A549 (cell line): ENCODE results near the gene FUOM. TPM values are rescaled to one million over a fixed set of nuclear protein-coding genes. Genes with fewer than 3 reads are reported as not detected.
"Not testable (repeated sequence)": the region's sequence is repeated elsewhere in the genome, so short reads cannot be mapped to it uniquely, and the experiment has no call there.

ENCODE experiments used
- ATAC-seq, 2 experiments: fragments of 200-7000 bp in 1 of 2; fragments of >200 bp in 1 of 2; cut with Nextera tagmentation in 1 of 2; cut with Tn5 transposase in 1 of 2; 3 replicates each; pipeline versions ENCODE4 v1.8.0 to v1.9.1; 2018 to 2020; ENCODE audit warnings: mild to moderate bottlenecking in 1 of 2, moderate library complexity in 1 of 2
- CTCF ChIA-PET: fragments of 300-600 bp; sonication (Branson Sonifier 250); formaldehyde crosslinking; extraction: SDS; loops from one replicate; lab custom pipeline; 2021; ENCODE audit warnings: antibody characterized with exemption, inconsistent platforms; lab: Yijun Ruan, JAX
- POLR2A ChIA-PET: fragments of 350-600 bp; formaldehyde crosslinking; extraction: SDS; loops from one replicate; lab custom pipeline; 2021; ENCODE audit warnings: antibody characterized with exemption, inconsistent platforms; lab: Yijun Ruan, JAX
- DNase-seq, 2 experiments: peaks; one replicate each; pipeline versions ENCODE4 v3.0.0 to v3.0.0-alpha.2; 2011 to 2016; ENCODE audit warnings: low read depth in 1 of 2, low spot score in 1 of 2
- FAIRE-seq: peaks from 2 replicates; lab custom pipeline; 2011; peaks lifted over from hg19 to GRCh38; lab: Jason Lieb, UNC
- H3K27ac ChIP-seq, 2 experiments: fragments of >200 bp; sonication (Bioruptor Twin); formaldehyde crosslinking; 3 replicates each; pipeline ENCODE4 v1.5.1; 2016 to 2017
- H3K4me1 ChIP-seq: fragments of >200 bp; sonication (Bioruptor Twin); formaldehyde crosslinking; 3 replicates; pipeline ENCODE4 v1.6.1; 2016
- H3K4me2 ChIP-seq: fragments of >200 bp; sonication (Bioruptor Twin); formaldehyde crosslinking; 3 replicates; pipeline ENCODE4 v1.6.1; 2016
- H3K4me3 ChIP-seq: fragments of >200 bp; sonication (Bioruptor Twin); formaldehyde crosslinking; 3 replicates; pipeline ENCODE4 v1.5.1; 2016
- H3K9me3 ChIP-seq: fragments of >200 bp; sonication (Bioruptor Twin); formaldehyde crosslinking; 3 replicates; pipeline ENCODE4 v1.6.1; 2016
- ATOH8 ChIP-seq: fragments of 250-450 bp; sonication (Bioruptor Pico); IDR thresholded peaks from 2 replicates; pipeline ENCODE4 v1.5.0; 2020; ENCODE audit warnings: low read depth, mild to moderate bottlenecking, moderate library complexity
- CBX8 ChIP-seq: fragments of 200-600 bp; sonication (generic); IDR thresholded peaks from 2 replicates; pipeline ENCODE4 v1.6.1; 2016
- CTCF ChIP-seq: fragments of >200 bp; sonication (Bioruptor Twin); formaldehyde crosslinking; IDR thresholded peaks from 3 replicates; pipeline ENCODE4 v1.5.1; 2016
- EHF ChIP-seq: fragments of 250-450 bp; sonication (Bioruptor Pico); IDR thresholded peaks from 2 replicates; pipeline ENCODE4 v1.5.0; 2020; ENCODE audit warnings: mild to moderate bottlenecking
- ELK1 ChIP-seq: fragments of 150-350 bp; IDR thresholded peaks from 2 replicates; pipeline ENCODE4 v1.6.1; 2014; ENCODE audit warnings: low read depth, mild to moderate bottlenecking, low read length
- EP300 ChIP-seq, 2 experiments: fragments of >200 bp; sonication (Bioruptor Twin); formaldehyde crosslinking; IDR thresholded peaks; 2 replicates in 1 of 2; 3 replicates in 1 of 2; pipeline ENCODE4 v1.6.1; 2016 to 2017
- GATA3 ChIP-seq: IDR thresholded peaks from 2 replicates; pipeline ENCODE4 v1.6.1; 2012; ENCODE audit warnings: borderline replicate concordance
- HES2 ChIP-seq: fragments of >200 bp; sonication (Bioruptor Twin); formaldehyde crosslinking; IDR thresholded peaks from 2 replicates; pipeline ENCODE4 v1.6.1; 2016
- HOXB5 ChIP-seq: fragments of 250-450 bp; sonication (Bioruptor Pico); IDR thresholded peaks from 2 replicates; pipeline ENCODE4 v1.5.0; 2020; ENCODE audit warnings: mild to moderate bottlenecking, moderate library complexity
- JUNB ChIP-seq: fragments of >200 bp; sonication (Bioruptor Twin); formaldehyde crosslinking; IDR thresholded peaks from 2 replicates; pipeline ENCODE4 v1.6.1; 2016
- KDM1A ChIP-seq: fragments of 200-600 bp; sonication (generic); IDR thresholded peaks from 2 replicates; pipeline ENCODE4 v1.6.1; 2016; ENCODE audit warnings: low read depth, mild to moderate bottlenecking
- KDM5A ChIP-seq: fragments of 200-600 bp; sonication (generic); IDR thresholded peaks from 2 replicates; pipeline ENCODE4 v1.6.1; 2016; ENCODE audit warnings: antibody characterized with exemption, mild to moderate bottlenecking
- MYC ChIP-seq: IDR thresholded peaks from 2 replicates; pipeline ENCODE4 v1.6.1; 2012; ENCODE audit warnings: mild to moderate bottlenecking, inconsistent platforms, low read length, improper control_type of control experiment, borderline replicate concordance
- NFE2L2 ChIP-seq: fragments of 150-350 bp; conservative IDR thresholded peaks from 2 replicates; pipeline ENCODE4 v1.6.1; 2014; ENCODE audit warnings: low read length
- NR3C1 ChIP-seq: fragments of >200 bp; sonication (Bioruptor Twin); formaldehyde crosslinking; IDR thresholded peaks from 3 replicates; pipeline ENCODE4 v1.6.1; 2017
- RCOR1 ChIP-seq: fragments of 150-350 bp; IDR thresholded peaks from 2 replicates; pipeline ENCODE4 v1.6.1; 2014; ENCODE audit warnings: antibody characterized with exemption, low read length, low read depth
- RFX5 ChIP-seq: fragments of 450-650 bp; IDR thresholded peaks from 2 replicates; pipeline ENCODE4 v1.7.1; 2014; ENCODE audit warnings: antibody characterized with exemption, mild to moderate bottlenecking, moderate library complexity
- RNF2 ChIP-seq: fragments of 200-600 bp; sonication (generic); IDR thresholded peaks from 2 replicates; pipeline ENCODE4 v1.6.1; 2016; ENCODE audit warnings: low read depth, mild to moderate bottlenecking, antibody characterized with exemption, moderate library complexity, borderline replicate concordance
- SREBF2 ChIP-seq: fragments of 450-650 bp; IDR thresholded peaks from 2 replicates; pipeline ENCODE4 v1.6.1; 2014; ENCODE audit warnings: mild to moderate bottlenecking, moderate library complexity
- USF2 ChIP-seq: fragments of 450-650 bp; IDR thresholded peaks from 2 replicates; pipeline ENCODE4 v1.6.1; 2014; ENCODE audit warnings: antibody characterized with exemption
- ZFP36 ChIP-seq: fragments of 450-650 bp; IDR thresholded peaks from 2 replicates; pipeline ENCODE4 v1.6.1; 2014; ENCODE audit warnings: borderline replicate concordance; ENCODE audit not compliant: partially characterized antibody
- ZNF302 ChIP-seq: fragments of 250-450 bp; sonication (Bioruptor Pico); IDR thresholded peaks from 2 replicates; pipeline ENCODE4 v1.9.0; 2021; ENCODE audit warnings: inconsistent platforms, mild to moderate bottlenecking, moderate library complexity
- ZSCAN20 ChIP-seq: fragments of 250-450 bp; sonication (Bioruptor Pico); IDR thresholded peaks from 2 replicates; pipeline ENCODE4 v1.8.0; 2022; ENCODE audit warnings: mild to moderate bottlenecking, moderate library complexity
- WGBS: methylation state at CpG from one replicate; pipeline ENCODE4 v1.1.6; 2017; ENCODE audit errors: missing lambda C conversion rate; 5-methylcytosine and 5-hydroxymethylcytosine counted together
- polyA plus RNA-seq, 4 experiments: library from polyadenylated mRNA; depleted of rRNA in 3 of 4; stranded (reverse); fragments of >200 nt; fragmentation: RNase III in 1 of 4; extraction: RNeasy Plus Mini Kit Qiagen cat#74134 plus additional on column Dnase treatment in 1 of 4; gene quantifications; 2 replicates in 3 of 4; 3 replicates in 1 of 4; pipeline ENCODE4 v1.2.3, GENCODE V29; 2011 to 2017

FUOM gene
- polyA plus RNA-seq, 2 of the 4 experiments (the other 2 are of a cell fraction), result 6.8 to 8.1 TPM

GRCh38 chr10:133370030-133370786, 12.4 kb upstream of the FUOM start:
- Histone ChIP-seq H3K9me3 (no peaks in the 10 kb centered on the region), H3K4me3 (no peak overlapping the region), H3K27ac (no peak overlapping the region), H3K4me2 (no peak overlapping the region), H3K4me1 (peaks cover 13% of the 10 kb centered on the region; the same call in 2 of the 3 replicates)
- 93% methylated on average over 24 of the region's 24 CpGs for WGBS
- no peak for TF ChIP-seq CBX8
- no peak for TF ChIP-seq EP300 (IDR thresholded peaks at IDR 0.05)
- no peak for TF ChIP-seq ELK1
- no peak for TF ChIP-seq ZSCAN20 (CRISPR knock-in tag)
- TF ChIP-seq RCOR1, result no peak
- no peak for TF ChIP-seq HOXB5
- TF ChIP-seq RNF2, result no peak
- TF ChIP-seq RFX5, result no peak
- TF ChIP-seq SREBF2, result no peak
- TF ChIP-seq CTCF, result no peak
- TF ChIP-seq ATOH8, result no peak
- no peak for TF ChIP-seq GATA3
- no peak for TF ChIP-seq KDM5A
- TF ChIP-seq MYC, result no peak
- TF ChIP-seq NFE2L2, result no peak
- no peak for TF ChIP-seq NR3C1
- no peak for TF ChIP-seq USF2
- no peak for TF ChIP-seq ZFP36
- CTCF ChIA-PET, result interaction anchor here (1.6 to 2.3 kb wide), 3 partner anchors 9 to 41 kb away, joined by 3 to 10 read pairs (median 7); no protein-coding TSS in a partner anchor
- no peak for ATAC-seq
- POLR2A ChIA-PET, result no interaction called here
- no peak for DNase-seq
- FAIRE-seq, result no peak

GRCh38 chr10:133368153-133368552, 10.3 kb upstream of the FUOM start:
- no peak overlapping the region for H3K4me2 ChIP-seq
- peaks cover 9% of the 10 kb centered on the region; the same call in 2 of the 3 replicates for H3K4me1 ChIP-seq
- H3K27ac ChIP-seq, result no peak overlapping the region
- no peak for FAIRE-seq
- H3K9me3 ChIP-seq, result no peaks in the 10 kb centered on the region
- ChIA-PET CTCF (interaction anchor here (1.1 to 3.9 kb wide), 3 partner anchors 7 to 39 kb away, joined by 3 to 15 read pairs (median 7); no protein-coding TSS in a partner anchor), POLR2A (interaction anchor here (0.6 kb wide), 1 partner anchor 35 kb away, joined by 4 read pairs; no protein-coding TSS in a partner anchor)
- H3K4me3 ChIP-seq, result no peak overlapping the region
- WGBS, result 97% methylated on average over 5 of the region's 7 CpGs
- no peak for DNase-seq
- no peak for ATAC-seq
- TF ChIP-seq CTCF (no peak), ELK1 (no peak), ZNF302 (CRISPR knock-in tag) (no peak), HES2 (no peak), EHF (CRISPR knock-in tag) (no peak), KDM1A (no peak), JUNB (no peak), ATOH8 (no peak), RNF2 (no peak), CBX8 (no peak), NR3C1 (no peak), SREBF2 (no peak)

- H3K4me2 ChIP-seq, POLR2A ChIA-PET, H3K4me3 ChIP-seq, DNase-seq, ATAC-seq, H3K4me1 ChIP-seq, H3K27ac ChIP-seq, H3K9me3 ChIP-seq, FAIRE-seq: not testable (repeated sequence)
- CTCF ChIA-PET, result interaction anchor here (1.1 to 3.9 kb wide), 2 partner anchors 16 to 38 kb away, joined by 3 to 15 read pairs; no protein-coding TSS in a partner anchor
- WGBS, result 86% methylated on average over 2 of the region's 7 CpGs
These were observed 9.6 kb upstream of the FUOM start for GRCh38 chr10:133367461-133367860.
